H9 (cell line): Measurements from ENCODE around the gene LEF1. TPM values are rescaled to one million over a fixed set of nuclear protein-coding genes. Genes with fewer than 3 reads are reported as not detected.

Experiments used
- DNase-seq: peaks from one replicate; pipeline ENCODE4 v3.0.0-alpha.2; 2017
- H2AFZ ChIP-seq: one replicate; pipeline ENCODE4 v1.6.1; 2013; ENCODE audit warnings: mild to moderate bottlenecking, low read length, control low read depth, moderate library complexity
- H2AK5ac ChIP-seq: 2 replicates; pipeline ENCODE4 v1.6.1; 2013; ENCODE audit warnings: low read length, control low read depth, mixed read lengths; ENCODE audit not compliant: insufficient read length
- H2BK120ac ChIP-seq: one replicate; pipeline ENCODE4 v1.6.1; 2013; ENCODE audit warnings: low read depth, mild to moderate bottlenecking, low read length, control low read depth, inconsistent platforms; ENCODE audit not compliant: poor library complexity, severe bottlenecking
- H2BK12ac ChIP-seq: 2 replicates; pipeline ENCODE4 v1.6.1; 2013; ENCODE audit warnings: low read length, control low read depth, mixed read lengths, low read depth; ENCODE audit not compliant: insufficient read length
- H2BK15ac ChIP-seq: 2 replicates; pipeline ENCODE4 v1.6.1; 2013; ENCODE audit warnings: low read depth, low read length, control low read depth
- H2BK20ac ChIP-seq: one replicate; pipeline ENCODE4 v1.6.1; 2013; ENCODE audit warnings: low read depth, mild to moderate bottlenecking, low read length, control low read depth, inconsistent platforms; ENCODE audit not compliant: poor library complexity, severe bottlenecking
- H2BK5ac ChIP-seq: 2 replicates; pipeline ENCODE4 v1.6.1; 2013; ENCODE audit warnings: low read length, control low read depth, mixed read lengths; ENCODE audit not compliant: insufficient read length
- H3K14ac ChIP-seq: 2 replicates; pipeline ENCODE4 v1.6.1; 2013; ENCODE audit warnings: low read length, control low read depth; ENCODE audit not compliant: insufficient read depth
- H3K18ac ChIP-seq: 2 replicates; pipeline ENCODE4 v1.6.1; 2013; ENCODE audit warnings: low read depth, mild to moderate bottlenecking, mixed read lengths, low read length, control low read depth; ENCODE audit not compliant: insufficient read length
- H3K23ac ChIP-seq: 2 replicates; pipeline ENCODE4 v1.6.1; 2013; ENCODE audit warnings: low read length, control low read depth, mixed read lengths, low read depth; ENCODE audit not compliant: insufficient read length
- H3K23me2 ChIP-seq: 2 replicates; pipeline ENCODE4 v1.6.1; 2013; ENCODE audit warnings: low read depth, mild to moderate bottlenecking, mixed read lengths, low read length, control low read depth; ENCODE audit not compliant: insufficient read length, poor library complexity, severe bottlenecking
- H3K27ac ChIP-seq: 2 replicates; pipeline ENCODE4 v1.5.1; 2013; ENCODE audit warnings: low read length, control low read depth, mixed read lengths, low read depth; ENCODE audit not compliant: insufficient read length
- H3K27me3 ChIP-seq: 2 replicates; pipeline ENCODE4 v1.6.1; 2013; ENCODE audit warnings: low read length, control low read depth, inconsistent platforms; ENCODE audit not compliant: insufficient read depth
- H3K4ac ChIP-seq: 2 replicates; pipeline ENCODE4 v1.6.1; 2013; ENCODE audit warnings: low read depth, mild to moderate bottlenecking, control low read depth, inconsistent platforms, low read length, moderate library complexity
- H3K4me1 ChIP-seq: 2 replicates; pipeline ENCODE4 v1.6.1; 2013; ENCODE audit warnings: low read length, control low read depth, inconsistent platforms; ENCODE audit not compliant: insufficient read depth
- H3K4me2 ChIP-seq: 2 replicates; pipeline ENCODE4 v1.6.1; 2013; ENCODE audit warnings: low read length, control low read depth, mixed read lengths; ENCODE audit not compliant: insufficient read length, insufficient read depth
- H3K56ac ChIP-seq: 2 replicates; pipeline ENCODE4 v1.6.1; 2013; ENCODE audit warnings: low read depth, mild to moderate bottlenecking, mixed read lengths, low read length, control low read depth; ENCODE audit not compliant: insufficient read length
- H3K79me1 ChIP-seq: 2 replicates; pipeline ENCODE4 v1.6.1; 2013; ENCODE audit warnings: low read depth, mild to moderate bottlenecking, moderate library complexity, low read length, control low read depth, inconsistent platforms; ENCODE audit not compliant: insufficient read depth, poor library complexity, severe bottlenecking
- H3K79me2 ChIP-seq: 2 replicates; pipeline ENCODE4 v1.6.1; 2013; ENCODE audit warnings: low read length, control low read depth, inconsistent platforms; ENCODE audit not compliant: insufficient read depth
- H3K9ac ChIP-seq: 2 replicates; pipeline ENCODE4 v1.6.1; 2013; ENCODE audit warnings: low read length, control low read depth, mixed read lengths; ENCODE audit not compliant: insufficient read length; ENCODE audit errors: extremely low read depth
- H3K9me3 ChIP-seq: one replicate; pipeline ENCODE4 v1.6.1; 2013; ENCODE audit warnings: low read depth, low read length, inconsistent platforms; ENCODE audit not compliant: control insufficient read depth
- H3T11ph ChIP-seq: one replicate; pipeline ENCODE4 v1.6.1; 2013; ENCODE audit warnings: mild to moderate bottlenecking, low read length, control low read depth, inconsistent platforms
- H4K20me1 ChIP-seq: one replicate; pipeline ENCODE4 v1.6.1; 2013; ENCODE audit not compliant: control insufficient read depth, insufficient read length, insufficient read depth
- H4K5ac ChIP-seq: 2 replicates; pipeline ENCODE4 v1.6.1; 2013; ENCODE audit warnings: low read depth, mild to moderate bottlenecking, mixed read lengths, low read length, control low read depth; ENCODE audit not compliant: insufficient read length
- H4K8ac ChIP-seq: replicated peaks from 2 replicates; pipeline ENCODE4 v1.6.1; 2013; ENCODE audit warnings: low read length, control low read depth, mixed read lengths, low read depth; ENCODE audit not compliant: insufficient read length
- H4K91ac ChIP-seq: 2 replicates; pipeline ENCODE4 v1.6.1; 2013; ENCODE audit warnings: low read depth, mild to moderate bottlenecking, moderate library complexity, mixed read lengths, low read length, control low read depth; ENCODE audit not compliant: insufficient read length
- H3K27ac Mint-ChIP-seq, 3 experiments: 2 replicates in 2 of 3; 3 replicates in 1 of 3; pipeline ENCODE4 v1.8.0; 2020 to 2021; ENCODE audit warnings: mixed read lengths in 3 of 3, mild to moderate bottlenecking in 1 of 3, moderate library complexity in 1 of 3
- H3K27me3 Mint-ChIP-seq: 2 replicates; pipeline ENCODE4 v1.8.0; 2021; ENCODE audit warnings: low read depth, mild to moderate bottlenecking, moderate library complexity, mixed read lengths
- H3K36me3 Mint-ChIP-seq, 3 experiments: 2 replicates in 2 of 3; 3 replicates in 1 of 3; pipeline ENCODE4 v1.8.0; 2020 to 2021; ENCODE audit warnings: low read depth in 3 of 3, mixed read lengths in 3 of 3; ENCODE audit not compliant: insufficient read depth in 1 of 3
- H3K4me1 Mint-ChIP-seq, 2 experiments: 2 replicates each; pipeline ENCODE4 v1.8.0; 2020; ENCODE audit warnings: mixed read lengths in 2 of 2
- H3K4me3 Mint-ChIP-seq, 2 experiments: 2 replicates in 1 of 2; 3 replicates in 1 of 2; pipeline ENCODE4 v1.8.0; 2020 to 2021; ENCODE audit warnings: mild to moderate bottlenecking in 2 of 2, mixed read lengths in 2 of 2, moderate library complexity in 1 of 2
- H3K9me3 Mint-ChIP-seq, 2 experiments: 2 replicates in 1 of 2; 3 replicates in 1 of 2; pipeline ENCODE4 v1.8.0; 2020; ENCODE audit warnings: mild to moderate bottlenecking in 2 of 2, mixed read lengths in 2 of 2, moderate library complexity in 1 of 2
- WGBS: extraction: QIAGEN DNeasy Blood & Tissue Kit; methylation state at CpG from one replicate; pipeline ENCODE4 v1.1.7; 2013; ENCODE audit warnings: missing lambda C conversion rate, low lambda C conversion rate, mixed read lengths; ENCODE audit not compliant: insufficient read length; ENCODE audit errors: extremely low coverage; 5-methylcytosine and 5-hydroxymethylcytosine counted together
- total RNA-seq: library from RNA; stranded (reverse); gene quantifications from 2 replicates; pipeline ENCODE4 v1.2.1, GENCODE V29; 2021
- TF ChIP-seq, protein P1 (sequence below): fragments of 200-600 bp; sonication (generic); conservative IDR thresholded peaks from 3 replicates; pipeline ENCODE4 v1.8.0; 2021; ENCODE audit warnings: antibody characterized with exemption, mild to moderate bottlenecking

LEF1 gene
- total RNA-seq, 1 experiment from 2014 or later: 2.5 TPM

DNA sequence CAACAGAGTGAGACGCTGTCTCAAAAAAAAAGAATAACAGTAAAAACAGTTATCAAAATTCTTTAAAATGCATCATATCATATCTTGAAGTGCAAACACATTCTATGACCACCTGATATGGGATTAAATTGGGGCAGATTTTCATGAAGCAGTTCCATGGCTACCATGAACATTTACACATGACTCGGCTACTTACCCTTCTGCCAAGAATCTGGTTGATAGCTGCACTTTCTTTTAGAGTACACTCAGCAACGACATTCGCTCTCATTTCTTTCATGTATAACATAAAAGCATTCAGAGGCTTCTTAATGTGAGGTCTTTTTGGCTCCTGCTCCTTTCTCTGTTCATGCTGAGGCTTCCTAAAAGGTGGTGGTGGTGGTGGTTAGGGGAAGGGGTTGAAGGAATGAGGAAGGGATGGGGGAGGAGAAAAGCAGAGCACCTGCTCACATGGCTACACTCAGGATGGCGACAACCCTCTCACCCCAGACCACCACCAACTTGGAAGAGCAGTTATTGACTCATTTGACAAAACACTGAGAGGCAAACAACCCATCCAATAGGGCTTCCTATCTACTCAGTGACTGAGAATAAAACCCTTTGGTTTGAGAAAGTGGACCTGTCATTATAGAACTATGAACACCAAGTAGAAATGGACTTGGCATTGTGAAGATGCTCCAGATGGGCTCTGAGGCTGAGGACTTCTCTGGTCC lies 90.6 kb downstream of the LEF1 start:
- Histone ChIP-seq H3T11ph (no peak overlapping the region), H2BK20ac (no peak overlapping the region), H3K27ac (no peak overlapping the region), H4K8ac (no peak overlapping the region), H3K79me1 (no peaks in the 10 kb centered on the region), H3K4me1 (no peaks in the 10 kb centered on the region), H3K79me2 (no peaks in the 10 kb centered on the region), H4K5ac (no peak overlapping the region), H4K91ac (no peak overlapping the region), H3K4ac (no peak overlapping the region), H3K27me3 (no peaks in the 10 kb centered on the region), H2BK15ac (no peak overlapping the region), H3K23ac (no peak overlapping the region), H3K14ac (no peak overlapping the region), H3K56ac (no peak overlapping the region), H3K9ac (no peak overlapping the region), H2AFZ (no peak overlapping the region), H3K9me3 (no peaks in the 10 kb centered on the region), H2BK12ac (no peak overlapping the region), H2AK5ac (no peak overlapping the region), H4K20me1 (no peaks in the 10 kb centered on the region), H3K4me2 (no peak overlapping the region), H2BK120ac (no peak overlapping the region), H3K23me2 (no peaks in the 10 kb centered on the region), H3K18ac (no peak overlapping the region), H2BK5ac (no peak overlapping the region)
- H3K4me3 Mint-ChIP-seq: no peak overlapping the region
- 0 out of 5 replicates have a peak, but pooled peaks cover 2 to 3% of the 10 kb centered on the region in 2 experiments for H3K9me3 Mint-ChIP-seq
- peaks cover 8% of the 10 kb centered on the region; the same call in 1 of the 2 replicates for H3K27me3 Mint-ChIP-seq
- no CpG with 5 or more reads among the region's 5 CpGs for WGBS
- no peaks in the 10 kb centered on the region for H3K4me1 Mint-ChIP-seq
- TF ChIP-seq, protein P1, sequence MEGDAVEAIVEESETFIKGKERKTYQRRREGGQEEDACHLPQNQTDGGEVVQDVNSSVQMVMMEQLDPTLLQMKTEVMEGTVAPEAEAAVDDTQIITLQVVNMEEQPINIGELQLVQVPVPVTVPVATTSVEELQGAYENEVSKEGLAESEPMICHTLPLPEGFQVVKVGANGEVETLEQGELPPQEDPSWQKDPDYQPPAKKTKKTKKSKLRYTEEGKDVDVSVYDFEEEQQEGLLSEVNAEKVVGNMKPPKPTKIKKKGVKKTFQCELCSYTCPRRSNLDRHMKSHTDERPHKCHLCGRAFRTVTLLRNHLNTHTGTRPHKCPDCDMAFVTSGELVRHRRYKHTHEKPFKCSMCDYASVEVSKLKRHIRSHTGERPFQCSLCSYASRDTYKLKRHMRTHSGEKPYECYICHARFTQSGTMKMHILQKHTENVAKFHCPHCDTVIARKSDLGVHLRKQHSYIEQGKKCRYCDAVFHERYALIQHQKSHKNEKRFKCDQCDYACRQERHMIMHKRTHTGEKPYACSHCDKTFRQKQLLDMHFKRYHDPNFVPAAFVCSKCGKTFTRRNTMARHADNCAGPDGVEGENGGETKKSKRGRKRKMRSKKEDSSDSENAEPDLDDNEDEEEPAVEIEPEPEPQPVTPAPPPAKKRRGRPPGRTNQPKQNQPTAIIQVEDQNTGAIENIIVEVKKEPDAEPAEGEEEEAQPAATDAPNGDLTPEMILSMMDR: no peak
- H3K36me3 Mint-ChIP-seq: no peaks in the 10 kb centered on the region; a peak in 2 of 7 replicates
- H3K27ac Mint-ChIP-seq: no peak overlapping the region
- no peak for DNase-seq
